Endothelial cell of umbilical vein (primary cell): ENCODE data around the gene CHI3L2. TPM values are rescaled to one million over a fixed set of nuclear protein-coding genes. Genes with fewer than 3 reads are reported as not detected.

ENCODE experiments used
- BruUV-seq: library from RNA; stranded (reverse); fragments of 400-500 nt; replicated peaks from 2 replicates; lab custom pipeline; 2021; lab: Mats Ljungman, UMichigan
- CTCF ChIA-PET: fragments of 300-600, 350-600 bp; sonication (Branson Sonifier 250); formaldehyde crosslinking; loops from one replicate; lab custom pipeline; 2021; ENCODE audit warnings: antibody characterized with exemption, inconsistent platforms; lab: Charles Lee
- POLR2A ChIA-PET: fragments of 300-600, 350-600 bp; sonication (Branson Sonifier 250); formaldehyde crosslinking; loops from one replicate; lab custom pipeline; 2021; ENCODE audit warnings: antibody characterized with exemption, inconsistent platforms; lab: Charles Lee
- DNase-seq: peaks from one replicate; pipeline ENCODE4 v3.0.0-alpha.2; 2011; ENCODE audit warnings: low read depth, low spot score
- FAIRE-seq: peaks from 2 replicates; lab custom pipeline; 2011; peaks lifted over from hg19 to GRCh38; lab: Jason Lieb, UNC
- H2AFZ ChIP-seq: 2 replicates; pipeline ENCODE4 v1.6.0; 2012; ENCODE audit warnings: low read depth, low read length, control low read depth, inconsistent platforms
- H3K27ac ChIP-seq: 2 replicates; pipeline ENCODE4 v1.5.1; 2011; ENCODE audit warnings: low read depth, mild to moderate bottlenecking, control low read depth, low read length, moderate library complexity; ENCODE audit not compliant: insufficient read depth
- H3K27me3 ChIP-seq, 2 experiments: 2 replicates each; pipeline versions ENCODE4 v1.6.0 to v1.6.1; 2011; ENCODE audit warnings: low read length in 2 of 2, mixed read lengths in 1 of 2; ENCODE audit not compliant: control insufficient read depth in 2 of 2, insufficient read depth in 2 of 2
- H3K36me3 ChIP-seq, 2 experiments: 2 replicates in 1 of 2; 3 replicates in 1 of 2; pipeline ENCODE4 v1.5.1; 2011; ENCODE audit warnings: low read length in 2 of 2, mild to moderate bottlenecking in 1 of 2, moderate library complexity in 1 of 2; ENCODE audit not compliant: control insufficient read depth in 2 of 2, insufficient read depth in 2 of 2; ENCODE audit errors: extremely low read depth in 1 of 2
- H3K4me1 ChIP-seq: 3 replicates; pipeline ENCODE4 v1.5.1; 2011; ENCODE audit warnings: mild to moderate bottlenecking, low read length; ENCODE audit not compliant: control insufficient read depth, insufficient read depth; ENCODE audit errors: extremely low read depth
- H3K4me2 ChIP-seq: 2 replicates; pipeline ENCODE4 v1.6.1; 2011; ENCODE audit warnings: low read length, control low read depth, mixed read lengths; ENCODE audit not compliant: insufficient read depth
- H3K4me3 ChIP-seq, 3 experiments: fragments of 200-600 bp in 1 of 3; sonication (generic), shearing (Covaris generic) in 1 of 3; replicated peaks in 1 of 3; 2 replicates each; pipeline ENCODE4 v1.5.1; 2011 to 2016; ENCODE audit warnings: control low read depth in 3 of 3, low read length in 3 of 3, mild to moderate bottlenecking in 2 of 3, inconsistent platforms in 1 of 3, low read depth in 1 of 3, moderate library complexity in 1 of 3; ENCODE audit not compliant: insufficient read depth in 1 of 3
- H3K79me2 ChIP-seq: 2 replicates; pipeline ENCODE4 v1.6.0; 2012; ENCODE audit warnings: low read length, inconsistent platforms; ENCODE audit not compliant: control insufficient read depth, insufficient read depth
- H3K9ac ChIP-seq: replicated peaks from 2 replicates; pipeline ENCODE3; 2011; ENCODE audit warnings: low read length, control low read depth; ENCODE audit not compliant: insufficient read depth; ENCODE audit errors: extremely low read depth
- H3K9me1 ChIP-seq: replicated peaks from 3 replicates; pipeline ENCODE4 v1.6.0; 2011; ENCODE audit warnings: mild to moderate bottlenecking, low read length; ENCODE audit not compliant: control insufficient read depth, insufficient read depth; ENCODE audit errors: extremely low read depth
- H3K9me3 ChIP-seq: replicated peaks from 2 replicates; pipeline ENCODE4 v1.5.1; 2012; ENCODE audit warnings: low read length, inconsistent platforms; ENCODE audit not compliant: control insufficient read depth, insufficient read depth
- H4K20me1 ChIP-seq: replicated peaks from 2 replicates; pipeline ENCODE3; 2011; ENCODE audit warnings: mild to moderate bottlenecking, low read length; ENCODE audit not compliant: control insufficient read depth, insufficient read depth; ENCODE audit errors: extremely low read depth
- CTCF ChIP-seq, 2 donors: IDR thresholded peaks; 1 replicate in 1 of 2; 2 replicates in 1 of 2; pipeline ENCODE4 v1.5.1; 2011; ENCODE audit warnings: low read length in 2 of 2, mild to moderate bottlenecking in 2 of 2, moderate library complexity in 2 of 2, control low read depth in 1 of 2, inconsistent platforms in 1 of 2, low read depth in 1 of 2; ENCODE audit not compliant: insufficient read depth in 1 of 2; ENCODE audit errors: extremely low read depth in 1 of 2
- EZH2 ChIP-seq: IDR thresholded peaks from 2 replicates; pipeline ENCODE4 v1.6.1; 2012; ENCODE audit warnings: borderline replicate concordance, low read depth, mild to moderate bottlenecking, moderate library complexity, low read length, inconsistent platforms; ENCODE audit not compliant: severe bottlenecking
- FOS ChIP-seq: IDR thresholded peaks from 2 replicates; pipeline ENCODE4 v1.6.1; 2011; ENCODE audit warnings: mild to moderate bottlenecking, low read length, moderate library complexity, borderline replicate concordance; ENCODE audit not compliant: insufficient read depth
- GATA2 ChIP-seq: IDR thresholded peaks from 2 replicates; pipeline ENCODE4 v1.7.0; 2011; ENCODE audit warnings: low read depth, mild to moderate bottlenecking, moderate library complexity, mixed read lengths, low read length; ENCODE audit not compliant: insufficient read length, insufficient read depth
- JUN ChIP-seq: IDR thresholded peaks from 2 replicates; pipeline ENCODE4 v1.6.1; 2011; ENCODE audit warnings: borderline replicate concordance, low read depth; ENCODE audit not compliant: insufficient read length, insufficient read depth
- MAX ChIP-seq: IDR thresholded peaks from 2 replicates; pipeline ENCODE4 v1.6.1; 2011; ENCODE audit not compliant: insufficient read depth, insufficient read length
- MYC ChIP-seq: IDR thresholded peaks from one replicate; pipeline ENCODE4 v1.6.1; 2011; ENCODE audit warnings: mild to moderate bottlenecking, low read depth, low read length
- POLR2A ChIP-seq: IDR thresholded peaks from 2 replicates; pipeline ENCODE4 v1.6.1; 2012; ENCODE audit warnings: low read depth, mild to moderate bottlenecking, control low read depth, low read length
- POLR2AphosphoS5 ChIP-seq: IDR thresholded peaks from 2 replicates; pipeline ENCODE4 v1.6.1; 2012; ENCODE audit warnings: low read depth, mild to moderate bottlenecking, control low read depth, low read length, moderate library complexity; ENCODE audit not compliant: insufficient read depth
- dilution Hi-C: fragments of 300-500 bp; cut with MboI; formaldehyde crosslinking; loops from one replicate; pipeline ENCODE4 v1.15.0; 2019; ENCODE audit warnings: low sequenced_read_pairs; ENCODE audit not compliant: extremely low pct_ligation_motif_present
- intact Hi-C: fragments of 100-400 bp; cut with micrococcal nuclease; formaldehyde crosslinking; loops from one replicate; pipeline ENCODE4 v1.10.0; 2022
- polyA plus RNA-seq, 4 experiments: library from polyadenylated mRNA; depleted of rRNA in 3 of 4; stranded (reverse) in 3 of 4; unstranded in 1 of 4; fragments of >200 nt; gene quantifications; 2 replicates each; pipeline versions ENCODE4 v1.2.1 to v1.2.3, GENCODE V29; 2011 to 2012; ENCODE audit warnings: missing spikeins in 1 of 4
- total RNA-seq: library from RNA; stranded (reverse); gene quantifications from 2 replicates; pipeline ENCODE4 v1.2.3, GENCODE V29; 2021

Gene CHI3L2
- total and polyA plus RNA-seq, 2 donors (not counting 3 experiments of a cell fraction or from before 2014, with no cell fraction given): not detected

- CTCF ChIA-PET: no interaction called here
Observed at GRCh38 chr1:111238056-111238795, 10.7 kb downstream of the CHI3L2 start.

More at GRCh38 chr1:111238056-111238795, 10.7 kb downstream of the CHI3L2 start:
- no peak overlapping the region for H3K9ac ChIP-seq
- H3K4me3 ChIP-seq: no peak overlapping the region
- H3K79me2 ChIP-seq: no peaks in the 10 kb centered on the region
- intact Hi-C loops (no loop called here), dilution Hi-C loops (no loop called here)
- no peak for DNase-seq
- H3K36me3 ChIP-seq: no peaks in the 10 kb centered on the region
- POLR2A ChIA-PET: no interaction called here
- H2AFZ ChIP-seq: no peak overlapping the region
- H4K20me1 ChIP-seq: no peaks in the 10 kb centered on the region
- TF ChIP-seq GATA2 (no peak), JUN (no peak), POLR2A (no peak), POLR2AphosphoS5 (no peak), FOS (no peak), MYC (no peak), MAX (no peak), CTCF (IDR thresholded peaks at IDR 0.05; ENCODE audit: extremely low read depth in 1 of 2, insufficient read depth in 1 of 2, low read depth in 1 of 2, low read length in 2 of 2) (no peak), EZH2 (no peak)
- no peaks in the 10 kb centered on the region for H3K9me3 ChIP-seq
- H3K4me2 ChIP-seq: no peak overlapping the region
- H3K27me3 ChIP-seq: peaks cover 0 to 1% of the 10 kb centered on the region in 2 experiments
- no peaks in the 10 kb centered on the region for H3K9me1 ChIP-seq
- no TSS peak for BruUV-seq
- FAIRE-seq: no peak
- no peak overlapping the region for H3K27ac ChIP-seq
- no peaks in the 10 kb centered on the region for H3K4me1 ChIP-seq
